GM19468 (cell line): Measurements from ENCODE around the gene INPP5J.
"Not testable (repeated sequence)": the region's sequence is repeated elsewhere in the genome, so short reads cannot be mapped to it uniquely, and the experiment has no call there.

ENCODE experiments used
- ATAC-seq: cut with Tn5 transposase; IDR thresholded peaks from one replicate; pipeline ENCODE4 v1.9.1; 2021; ENCODE audit warnings: mild to moderate bottlenecking, moderate library complexity, moderate number of reproducible peaks; ENCODE audit not compliant: unreplicated experiment; ENCODE audit errors: extremely low read depth

Gene INPP5J

GRCh38 chr22:31122532-31123291, at the start of gene INPP5J:
Gene INPP5J, plus strand, starts transcription at chr22:31122966. Its CDS starts 49 bp downstream, at chr22:31123015.
- no peak for ATAC-seq

GRCh38 chr22:31073125-31073524, 49.6 kb upstream of the INPP5J start:
- not testable (repeated sequence) for ATAC-seq

- ATAC-seq, result not testable (repeated sequence)
Observed at GRCh38 chr22:31073545-31074145, 49.1 kb upstream of the INPP5J start.

GRCh38 chr22:31075961-31076360, 46.8 kb upstream of the INPP5J start:
- ATAC-seq, result no peak

GRCh38 chr22:31077681-31078080, 45.1 kb upstream of the INPP5J start:
- no peak for ATAC-seq

GRCh38 chr22:31078389-31078788, 44.4 kb upstream of the INPP5J start:
- ATAC-seq, result not testable (repeated sequence)

GRCh38 chr22:31079095-31079642, 43.6 kb upstream of the INPP5J start:
- ATAC-seq, result no peak

- ATAC-seq, result no peak
Observed at GRCh38 chr22:31080164-31080847, 42.5 kb upstream of the INPP5J start.

- no peak for ATAC-seq
Observed at GRCh38 chr22:31080848-31081649, 41.7 kb upstream of the INPP5J start, which contains the start of gene SMTN. Gene SMTN, plus strand, starts transcription at chr22:31081318. Its CDS starts 1,941 bp downstream, at chr22:31083259.

- ATAC-seq, result no peak
Observed at GRCh38 chr22:31081963-31082605, 40.7 kb upstream of the INPP5J start.

GRCh38 chr22:31082606-31083376, 40.0 kb upstream of the INPP5J start:
- no peak for ATAC-seq

GRCh38 chr22:31083377-31083768, 39.4 kb upstream of the INPP5J start:
- ATAC-seq, result no peak

- ATAC-seq, result no peak
Observed at GRCh38 chr22:31083923-31084810, 38.6 kb upstream of the INPP5J start.

- ATAC-seq, result peak; percentile 49
Observed at GRCh38 chr22:31084811-31085492, 37.8 kb upstream of the INPP5J start.

GRCh38 chr22:31085493-31085824, 37.3 kb upstream of the INPP5J start:
- ATAC-seq, result no peak

GRCh38 chr22:31085928-31086327, 36.8 kb upstream of the INPP5J start:
- ATAC-seq, result no peak

- ATAC-seq, result no peak
Observed at GRCh38 chr22:31086703-31087330, 35.9 kb upstream of the INPP5J start.
